Epithelial cell of proximal tubule (primary cell): ENCODE results near the gene SLC6A6. TPM values are rescaled to one million over a fixed set of nuclear protein-coding genes. Genes with fewer than 3 reads are reported as not detected.

ENCODE experiments used
- DNase-seq: peaks from one replicate; pipeline ENCODE4 v3.0.0-alpha.2; 2011; ENCODE audit warnings: low read depth
- H3K4me3 ChIP-seq: 2 replicates; pipeline ENCODE4 v1.5.1; 2011; ENCODE audit warnings: low read depth, mild to moderate bottlenecking, low read length
- total RNA-seq: library from RNA; depleted of rRNA; stranded (reverse); fragments of >200 nt; gene quantifications from 2 replicates; pipeline ENCODE4 v1.2.3, GENCODE V29; 2015
- TF ChIP-seq, protein P1 (sequence below): conservative IDR thresholded peaks from 2 replicates; pipeline ENCODE4 v1.5.1; 2012; ENCODE audit warnings: low read depth, mild to moderate bottlenecking, low read length

Gene SLC6A6
- total RNA-seq, 1 donor from 2014 or later: 27.9 TPM

DNA sequence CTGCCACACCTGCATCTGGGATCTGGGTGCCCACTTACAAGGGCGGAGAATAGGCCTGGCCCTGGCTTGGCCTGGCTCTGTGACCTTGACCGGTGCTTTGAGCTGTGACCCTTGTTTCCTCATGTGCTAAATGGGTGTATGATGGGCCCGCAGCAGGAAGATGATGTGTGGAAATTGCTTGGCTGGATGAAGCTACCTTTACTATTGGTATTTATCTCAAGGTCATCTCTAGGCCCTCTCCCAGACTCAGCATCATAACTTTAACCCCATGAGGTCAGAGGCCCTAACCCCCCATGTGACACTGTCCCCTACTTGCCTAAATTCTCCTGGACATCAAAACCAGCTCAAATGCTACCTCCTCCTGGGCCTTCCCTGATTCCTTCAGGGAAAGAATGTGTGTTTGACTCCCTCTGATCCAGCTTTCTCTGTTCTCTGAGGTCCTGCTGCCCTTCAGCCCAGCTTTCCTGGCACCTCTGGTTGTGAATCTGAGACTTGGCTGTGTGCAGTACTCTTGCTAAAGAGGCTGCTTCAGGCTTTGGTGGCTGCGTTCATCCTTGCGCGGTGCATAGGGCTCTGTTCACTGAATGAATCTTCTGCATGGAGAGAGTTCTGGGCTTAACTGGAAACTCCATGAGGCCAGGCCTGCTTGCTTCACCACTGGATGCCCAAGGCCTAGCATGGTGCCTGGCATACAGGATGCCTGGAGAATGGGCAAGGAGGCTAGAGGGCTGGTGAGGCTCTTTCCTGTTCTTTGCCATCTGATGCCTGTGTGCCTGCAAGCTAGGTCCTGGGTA is 25.2 kb upstream of the SLC6A6 start:
- no peak for DNase-seq
- TF ChIP-seq, protein P1, sequence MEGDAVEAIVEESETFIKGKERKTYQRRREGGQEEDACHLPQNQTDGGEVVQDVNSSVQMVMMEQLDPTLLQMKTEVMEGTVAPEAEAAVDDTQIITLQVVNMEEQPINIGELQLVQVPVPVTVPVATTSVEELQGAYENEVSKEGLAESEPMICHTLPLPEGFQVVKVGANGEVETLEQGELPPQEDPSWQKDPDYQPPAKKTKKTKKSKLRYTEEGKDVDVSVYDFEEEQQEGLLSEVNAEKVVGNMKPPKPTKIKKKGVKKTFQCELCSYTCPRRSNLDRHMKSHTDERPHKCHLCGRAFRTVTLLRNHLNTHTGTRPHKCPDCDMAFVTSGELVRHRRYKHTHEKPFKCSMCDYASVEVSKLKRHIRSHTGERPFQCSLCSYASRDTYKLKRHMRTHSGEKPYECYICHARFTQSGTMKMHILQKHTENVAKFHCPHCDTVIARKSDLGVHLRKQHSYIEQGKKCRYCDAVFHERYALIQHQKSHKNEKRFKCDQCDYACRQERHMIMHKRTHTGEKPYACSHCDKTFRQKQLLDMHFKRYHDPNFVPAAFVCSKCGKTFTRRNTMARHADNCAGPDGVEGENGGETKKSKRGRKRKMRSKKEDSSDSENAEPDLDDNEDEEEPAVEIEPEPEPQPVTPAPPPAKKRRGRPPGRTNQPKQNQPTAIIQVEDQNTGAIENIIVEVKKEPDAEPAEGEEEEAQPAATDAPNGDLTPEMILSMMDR: no peak
- H3K4me3 ChIP-seq: no peak overlapping the region

DNA sequence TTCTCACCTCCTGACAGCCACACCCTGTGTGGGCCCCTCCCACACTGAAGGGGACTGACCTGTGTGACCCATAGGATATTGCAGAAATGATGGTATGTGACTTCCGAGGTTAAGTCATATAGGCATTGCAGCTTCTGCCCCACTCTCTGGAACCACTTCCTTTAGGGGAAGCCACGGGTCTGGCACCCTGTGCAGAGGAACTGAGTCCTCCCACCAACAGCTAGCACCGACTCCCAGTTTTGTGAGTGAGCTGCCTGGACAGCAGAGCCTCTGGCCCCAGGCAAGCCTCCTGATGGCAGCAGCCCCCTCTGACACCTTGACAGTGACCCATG is 24.6 kb upstream of the SLC6A6 start:
- H3K4me3 ChIP-seq: no peak overlapping the region

GRCh38 chr3:14378415-14378814 is 24.0 kb upstream of the SLC6A6 start:
- H3K4me3 ChIP-seq: no peak overlapping the region
- no peak for DNase-seq
- TF ChIP-seq, protein P1: no peak

More for the DNA sequence above, 24.6 kb upstream of the SLC6A6 start:
- no peak for DNase-seq
- TF ChIP-seq, protein P1: no peak

- no peak for DNase-seq
Observed at GRCh38 chr3:14379843-14380242, 22.6 kb upstream of the SLC6A6 start.

DNA sequence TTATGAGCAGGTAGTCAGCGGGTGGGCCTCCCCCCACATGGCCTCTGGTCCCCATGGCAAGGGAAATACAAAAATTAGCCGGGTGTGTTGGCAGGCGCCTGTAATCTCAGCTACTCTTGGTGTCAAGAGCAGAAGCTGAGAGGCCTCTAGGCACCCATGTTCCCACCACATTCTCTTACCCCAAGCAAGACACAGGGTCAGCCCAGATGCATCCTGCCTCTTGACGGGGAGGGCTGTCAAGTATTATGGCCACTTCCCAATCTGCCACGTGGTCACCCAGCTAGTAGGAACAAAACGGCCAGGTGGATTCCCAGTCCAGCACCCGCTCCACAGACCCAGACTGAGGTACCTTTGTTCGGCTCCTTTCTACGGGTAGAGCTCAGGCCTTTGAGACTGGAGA is 16.2 kb upstream of the SLC6A6 start:
- DNase-seq: no peak
- no peak overlapping the region for H3K4me3 ChIP-seq
- TF ChIP-seq, protein P1: no peak

More at GRCh38 chr3:14379843-14380242, 22.6 kb upstream of the SLC6A6 start:
- no peak overlapping the region for H3K4me3 ChIP-seq
- TF ChIP-seq, protein P1: no peak

DNA sequence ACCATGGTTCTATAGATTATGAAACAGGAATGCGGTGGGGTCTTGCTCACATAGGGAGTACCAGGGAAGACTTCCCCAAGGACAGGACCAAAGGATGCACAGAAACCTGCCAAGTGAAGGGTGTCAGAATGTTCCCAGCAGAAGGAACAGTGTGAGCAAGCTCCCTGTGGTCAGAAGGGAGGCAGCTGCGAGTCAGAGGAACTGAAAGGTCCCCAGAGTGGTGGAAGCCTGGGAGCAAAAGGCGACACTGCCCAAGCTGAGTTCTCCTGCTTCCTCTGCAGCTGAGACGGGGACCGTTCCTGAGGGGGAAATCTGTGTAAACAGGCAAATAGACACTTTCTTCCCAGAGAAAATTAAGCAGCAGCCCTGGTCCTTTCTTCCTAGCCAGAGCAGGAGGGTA is 14.2 kb upstream of the SLC6A6 start:
- no peak for DNase-seq
- H3K4me3 ChIP-seq: no peak overlapping the region
- TF ChIP-seq, protein P1: no peak

GRCh38 chr3:14389166-14389606 is 13.2 kb upstream of the SLC6A6 start:
- DNase-seq: no peak
- H3K4me3 ChIP-seq: no peak overlapping the region
- TF ChIP-seq, protein P1: no peak
